ENCODE data around the gene ABTB2.

ABTB2 gene

GRCh38 chr11:34267013-34267412, 90.8 kb downstream of the ABTB2 start:
- ATAC-seq: peak; percentile 41
- no peak for TF ChIP-seq CSRNP3 (CRISPR knock-in tag; IDR thresholded peaks at IDR 0.05)
- TF ChIP-seq ZC3H10 (CRISPR knock-in tag; IDR thresholded peaks at IDR 0.05): no peak
- no peak for TF ChIP-seq ARNTL (CRISPR knock-in tag; IDR thresholded peaks at IDR 0.05; ENCODE audit: borderline replicate concordance, low read depth)
- no peak for TF ChIP-seq TOX (CRISPR knock-in tag; IDR thresholded peaks at IDR 0.05; ENCODE audit: borderline replicate concordance)
- TF ChIP-seq OSR1 (CRISPR knock-in tag; IDR thresholded peaks at IDR 0.05): no peak

- peak; percentile 83 for ATAC-seq
- TF ChIP-seq GLIS3 (CRISPR knock-in tag; IDR thresholded peaks at IDR 0.05) (no peak), ZNF70 (CRISPR knock-in tag; IDR thresholded peaks at IDR 0.05) (no peak), ARNTL (CRISPR knock-in tag; IDR thresholded peaks at IDR 0.05; ENCODE audit: borderline replicate concordance, low read depth) (no peak), ZC3H10 (CRISPR knock-in tag; IDR thresholded peaks at IDR 0.05) (no peak), OSR1 (CRISPR knock-in tag; IDR thresholded peaks at IDR 0.05) (no peak), TSHZ2 (CRISPR knock-in tag; IDR thresholded peaks at IDR 0.05) (no peak), BACH2 (CRISPR knock-in tag; IDR thresholded peaks at IDR 0.05; ENCODE audit: borderline replicate concordance) (no peak), PPARA (CRISPR knock-in tag; IDR thresholded peaks at IDR 0.05; ENCODE audit: borderline replicate concordance) (no peak), ZNF565 (CRISPR knock-in tag; conservative IDR thresholded peaks at IDR 0.05; ENCODE audit: low read depth) (no peak), ISL1 (CRISPR knock-in tag; IDR thresholded peaks at IDR 0.05) (no peak), ZNF8 (CRISPR knock-in tag; IDR thresholded peaks at IDR 0.05) (no peak), CSDC2 (CRISPR knock-in tag; IDR thresholded peaks at IDR 0.05) (no peak), ESRRG (CRISPR knock-in tag; IDR thresholded peaks at IDR 0.05) (no peak), RARB (CRISPR knock-in tag; IDR thresholded peaks at IDR 0.05) (no peak), CREB5 (CRISPR knock-in tag; IDR thresholded peaks at IDR 0.05; ENCODE audit: low read depth) (no peak), SNAI2 (CRISPR knock-in tag; IDR thresholded peaks at IDR 0.05) (no peak), CSRNP3 (CRISPR knock-in tag; IDR thresholded peaks at IDR 0.05) (no peak), PATZ1 (CRISPR knock-in tag; IDR thresholded peaks at IDR 0.05; ENCODE audit: borderline replicate concordance) (no peak), TOX (CRISPR knock-in tag; IDR thresholded peaks at IDR 0.05; ENCODE audit: borderline replicate concordance) (no peak)
These were observed 91.5 kb downstream of the ABTB2 start for GRCh38 chr11:34266090-34266912.

All from SK-N-SH treated with all-trans-retinoic acid at 6 μM for 48 hours (cell line).